Mucosa of rectum (tissue), 2 donors: ENCODE data around the gene NAA11.

Experiments
- H3K27ac ChIP-seq, 2 donors: one replicate each; pipeline ENCODE4 v1.7.0; 2013; ENCODE audit warnings: inconsistent platforms in 2 of 2, low read depth in 2 of 2, low read length in 2 of 2
- H3K27me3 ChIP-seq, 2 donors: one replicate each; pipeline ENCODE4 v1.7.0; 2013; ENCODE audit warnings: low read length in 2 of 2; ENCODE audit not compliant: control insufficient read depth in 2 of 2, insufficient read depth in 2 of 2
- H3K36me3 ChIP-seq, 2 donors: one replicate each; pipeline ENCODE4 v1.7.0; 2013; ENCODE audit warnings: low read length in 2 of 2; ENCODE audit not compliant: control insufficient read depth in 2 of 2, insufficient read depth in 2 of 2
- H3K4me1 ChIP-seq, 2 donors: one replicate each; pipeline ENCODE4 v1.7.0; 2013; ENCODE audit warnings: low read length in 2 of 2, mild to moderate bottlenecking in 1 of 2; ENCODE audit not compliant: control insufficient read depth in 2 of 2, insufficient read depth in 2 of 2
- H3K4me3 ChIP-seq, 2 donors: one replicate each; pipeline ENCODE4 v1.7.0; 2013; ENCODE audit warnings: low read length in 2 of 2
- H3K9ac ChIP-seq, 2 donors: one replicate each; pipeline ENCODE4 v1.7.0; 2013; ENCODE audit warnings: low read length in 2 of 2, low read depth in 1 of 2, mild to moderate bottlenecking in 1 of 2
- H3K9me3 ChIP-seq, 2 donors: one replicate each; pipeline ENCODE4 v1.7.0; 2013; ENCODE audit warnings: low read length in 2 of 2; ENCODE audit not compliant: control insufficient read depth in 2 of 2
- donor health status: healthy.
- donor health status: Normal muscosa, but diverticular disease.

The NAA11 gene

GRCh38 chr4:79272126-79272525 lies 53.7 kb downstream of the NAA11 start:
- Histone ChIP-seq H3K4me3 (no peak overlapping the region), H3K4me1 (peaks cover 2% of the 10 kb centered on the region in 2 donors), H3K9ac (no peak overlapping the region), H3K27ac (no peak overlapping the region), H3K36me3 (no peaks in the 10 kb centered on the region), H3K9me3 (no peaks in the 10 kb centered on the region), H3K27me3 (no peaks in the 10 kb centered on the region)

- Histone ChIP-seq H3K4me3 (no peak overlapping the region), H3K9me3 (no peaks in the 10 kb centered on the region), H3K27ac (no peak overlapping the region), H3K27me3 (no peaks in the 10 kb centered on the region), H3K9ac (no peak overlapping the region), H3K4me1 (no peaks in the 10 kb centered on the region), H3K36me3 (no peaks in the 10 kb centered on the region)
Observed at GRCh38 chr4:79267671-79268070, 58.2 kb downstream of the NAA11 start.
